Stimulated activated CD4-positive, alpha-beta T cell treated with anti-CD3 and anti-CD28 coated beads, TNF-alpha, amount 100 ng/mL, for 48 hours (primary cell): Measurements from ENCODE around the gene WNT9B.
"Not testable (repeated sequence)": the region's sequence is repeated elsewhere in the genome, so short reads cannot be mapped to it uniquely, and the experiment has no call there.

ENCODE experiments used
- DNase-seq, 3 donors: peaks; one replicate each; pipeline ENCODE4 v3.0.0-alpha.2; 2020; ENCODE audit warnings: low read depth in 3 of 3

The WNT9B gene

DNA sequence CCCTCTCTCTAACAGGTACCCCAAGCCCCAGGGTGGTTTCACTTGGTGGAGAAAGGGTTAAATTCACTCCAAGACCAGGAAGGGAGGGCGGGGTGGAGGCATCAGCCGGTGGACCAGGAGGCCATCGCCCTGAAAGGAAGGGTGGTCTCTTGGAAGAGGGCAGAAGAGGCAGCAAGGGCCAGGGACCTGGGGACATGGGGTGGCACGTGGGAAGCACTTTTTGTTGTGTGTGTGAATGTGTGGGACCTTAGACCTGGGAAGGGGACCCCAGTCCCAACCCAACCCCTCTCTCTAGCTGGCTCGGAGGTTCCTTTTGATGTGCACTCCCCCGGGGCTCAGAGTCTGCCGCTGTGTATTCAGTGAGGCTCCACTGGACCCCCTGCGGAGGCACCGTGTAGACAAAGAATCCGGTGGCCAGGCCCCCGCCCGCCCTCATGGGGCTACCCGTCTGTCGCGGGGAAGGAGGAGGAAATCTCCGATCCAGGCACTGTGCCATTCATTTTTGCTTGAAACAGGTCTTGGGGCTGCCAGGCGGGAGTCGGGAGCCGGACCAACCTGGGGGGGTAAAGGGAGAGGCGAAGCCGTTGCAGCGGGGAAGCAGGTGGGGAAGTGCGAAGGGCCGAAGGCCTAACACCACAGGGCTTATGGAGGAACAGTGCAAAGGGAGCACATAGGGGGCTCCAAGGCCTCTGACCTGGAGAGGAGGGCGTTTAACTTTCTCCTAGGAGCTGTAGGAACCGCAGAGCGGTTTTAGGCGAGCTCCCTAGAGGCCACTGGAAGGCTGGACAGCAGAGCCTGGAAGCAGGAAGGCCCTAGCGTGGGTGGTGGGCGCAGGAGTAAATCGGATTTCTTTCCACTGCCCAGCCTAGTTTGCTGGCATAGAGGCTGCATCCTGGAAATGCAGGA lies 29.6 kb upstream of the WNT9B start:
- no peak for DNase-seq

GRCh38 chr17:46822388-46822921 lies 28.9 kb upstream of the WNT9B start:
- no peak for DNase-seq

DNA sequence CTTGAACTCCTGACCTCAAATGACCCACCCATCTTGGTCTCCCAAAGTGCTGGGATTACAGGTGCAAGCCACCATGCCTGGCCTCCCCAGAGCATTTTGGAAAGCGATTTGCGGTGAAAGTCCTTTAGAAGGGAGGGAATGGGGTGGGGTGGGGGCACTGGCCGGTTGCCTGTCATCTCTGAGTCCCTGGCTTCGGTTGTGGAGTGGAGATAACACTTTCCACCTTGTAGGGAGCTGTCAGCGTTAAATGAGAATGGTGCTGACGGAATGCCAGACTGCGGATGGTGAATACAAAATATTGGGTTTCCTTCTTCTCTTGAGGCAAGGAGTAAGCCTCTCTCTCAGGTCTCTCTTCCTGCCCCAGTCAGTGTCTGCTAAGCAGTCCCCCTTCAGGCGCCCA lies 27.7 kb upstream of the WNT9B start:
- DNase-seq, result no peak

DNA sequence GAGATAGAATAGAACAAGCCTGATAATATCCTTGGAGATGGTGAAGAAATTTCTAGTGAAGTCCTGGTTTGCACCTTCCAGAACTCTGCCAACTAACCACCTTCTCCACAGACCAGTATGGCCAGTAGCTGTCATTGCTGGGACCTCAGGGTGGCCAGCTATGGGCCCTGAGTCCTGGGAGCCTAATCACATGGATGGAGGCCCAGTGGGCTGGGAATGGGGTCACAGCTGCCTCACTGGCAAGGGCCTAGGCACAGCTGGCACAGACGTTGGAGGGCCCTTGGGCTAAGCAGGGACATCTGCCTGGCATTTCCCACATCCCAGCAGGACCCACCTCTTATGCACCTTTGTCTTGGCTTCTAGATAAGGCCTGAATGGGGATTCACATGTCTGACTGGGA lies 25.3 kb upstream of the WNT9B start:
- no peak for DNase-seq

- no peak for DNase-seq
These were observed 24.1 kb upstream of the WNT9B start for GRCh38 chr17:46827274-46827673.

- no peak for DNase-seq
These were observed 19.6 kb upstream of the WNT9B start for GRCh38 chr17:46831573-46832330.

DNA sequence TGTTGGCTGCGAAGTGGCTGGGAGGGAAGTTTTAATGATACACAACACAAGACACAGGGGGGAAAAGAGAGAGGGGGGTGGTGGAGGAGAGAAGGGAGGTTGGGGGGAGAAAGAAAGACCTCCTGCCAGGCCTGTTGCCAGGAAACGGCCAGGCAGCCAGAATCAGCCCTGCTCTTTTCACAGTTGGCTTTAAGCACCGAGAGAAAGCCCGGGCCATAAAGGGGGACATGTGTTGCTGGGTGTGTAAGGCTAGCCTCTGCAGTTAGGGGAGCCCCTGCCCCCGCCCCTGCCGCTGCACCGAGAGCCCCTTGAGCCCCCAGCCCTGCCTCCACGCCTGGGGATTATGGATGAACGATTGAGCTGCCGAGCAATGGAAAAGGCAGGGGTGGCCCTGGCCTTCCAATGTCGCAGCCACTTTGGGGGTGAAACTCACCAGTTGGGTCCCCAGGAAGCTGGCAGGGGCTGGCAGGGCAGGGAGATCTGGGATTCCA lies 19.0 kb upstream of the WNT9B start:
- no peak for DNase-seq

- no peak for DNase-seq
These were observed 18.2 kb upstream of the WNT9B start for GRCh38 chr17:46832945-46833839.

GRCh38 chr17:46833840-46834208 lies 17.6 kb upstream of the WNT9B start:
- no peak for DNase-seq

- DNase-seq, result no peak
These were observed 16.5 kb upstream of the WNT9B start for GRCh38 chr17:46834846-46835245.

- no peak for DNase-seq
These were observed 14.9 kb upstream of the WNT9B start for GRCh38 chr17:46836500-46836899.

DNA sequence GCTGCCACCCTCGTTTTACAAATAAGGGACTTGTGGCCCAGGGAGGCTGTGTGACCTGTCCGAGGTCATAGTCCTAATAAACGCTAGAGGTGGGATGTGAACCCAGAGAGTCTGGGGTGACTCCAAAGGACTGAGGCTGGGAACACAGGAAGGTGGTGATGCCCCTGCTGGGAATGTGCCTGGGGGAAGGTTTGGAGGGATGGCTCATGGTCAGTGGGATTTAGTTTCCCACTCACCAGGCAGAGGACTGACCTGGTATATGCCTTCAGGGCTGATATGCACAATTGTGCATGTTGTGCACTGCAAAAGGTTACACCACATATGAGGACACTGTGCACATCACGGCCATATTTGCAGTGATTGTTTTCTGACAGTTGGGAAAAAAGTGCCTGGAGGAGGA lies 13.9 kb upstream of the WNT9B start:
- DNase-seq, result no peak

DNA sequence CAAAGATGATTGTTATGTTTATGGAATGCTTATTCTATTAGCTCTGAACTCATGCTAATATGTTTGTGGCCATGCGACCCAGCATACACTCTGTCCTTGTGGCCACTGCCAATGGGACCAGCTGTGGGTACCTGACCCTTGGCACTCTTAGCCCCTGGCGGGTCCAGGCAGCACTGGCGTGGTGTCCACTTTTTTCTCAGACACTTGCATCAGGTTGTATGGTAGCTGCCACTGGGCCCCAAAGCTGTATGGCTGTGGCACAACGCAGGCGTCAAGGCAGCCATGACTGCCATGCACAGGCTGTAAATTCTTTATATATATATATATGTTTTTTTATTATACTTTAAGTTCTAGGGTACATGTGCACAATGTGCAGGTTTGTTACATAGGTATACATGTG lies 12.2 kb upstream of the WNT9B start:
- no peak for DNase-seq

GRCh38 chr17:46840596-46840995 lies 10.8 kb upstream of the WNT9B start:
- not testable (repeated sequence) for DNase-seq

DNA sequence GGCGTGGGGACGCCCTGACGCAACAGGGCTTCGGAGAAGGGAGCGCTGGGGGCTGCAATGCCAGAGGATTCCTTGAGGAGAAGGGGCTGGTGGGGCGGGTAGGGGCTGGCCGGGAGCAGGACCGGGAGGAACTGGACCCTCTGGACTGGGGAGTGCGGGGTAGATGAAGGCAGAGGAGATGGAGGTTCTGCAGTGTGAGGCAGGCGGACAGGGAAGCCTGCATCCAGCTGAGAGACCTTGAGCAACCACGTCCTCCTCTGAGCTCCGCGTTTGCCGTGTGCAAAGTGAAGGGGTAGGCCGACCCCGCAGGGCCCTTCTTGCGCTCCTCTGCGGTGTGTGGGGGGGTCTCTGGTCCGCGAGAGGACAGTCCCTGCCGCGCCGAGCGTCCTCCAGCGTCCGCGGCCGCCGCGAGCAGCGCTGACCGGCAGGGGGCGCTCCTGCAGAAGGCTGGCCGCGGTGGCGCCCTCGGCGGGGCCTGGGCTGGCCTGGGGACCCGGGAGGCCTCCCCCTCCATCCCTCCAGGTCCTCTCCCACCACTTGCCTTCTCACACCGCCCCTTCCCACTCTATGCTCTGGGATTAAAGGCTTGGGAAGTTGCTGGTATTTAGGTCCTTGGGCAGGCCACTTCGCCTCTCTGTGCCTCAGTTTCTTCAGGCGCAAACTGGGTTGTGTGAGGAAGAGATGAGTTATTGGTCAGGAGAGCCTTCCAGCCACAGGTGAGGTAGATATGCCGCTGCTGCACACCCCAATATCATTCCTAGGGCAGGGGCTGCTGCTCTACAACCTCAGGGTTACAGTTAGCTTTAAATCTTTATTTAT lies 9.6 kb upstream of the WNT9B start:
- DNase-seq, result no peak

- no peak for DNase-seq
These were observed 8.5 kb upstream of the WNT9B start for GRCh38 chr17:46842835-46843234.

DNA sequence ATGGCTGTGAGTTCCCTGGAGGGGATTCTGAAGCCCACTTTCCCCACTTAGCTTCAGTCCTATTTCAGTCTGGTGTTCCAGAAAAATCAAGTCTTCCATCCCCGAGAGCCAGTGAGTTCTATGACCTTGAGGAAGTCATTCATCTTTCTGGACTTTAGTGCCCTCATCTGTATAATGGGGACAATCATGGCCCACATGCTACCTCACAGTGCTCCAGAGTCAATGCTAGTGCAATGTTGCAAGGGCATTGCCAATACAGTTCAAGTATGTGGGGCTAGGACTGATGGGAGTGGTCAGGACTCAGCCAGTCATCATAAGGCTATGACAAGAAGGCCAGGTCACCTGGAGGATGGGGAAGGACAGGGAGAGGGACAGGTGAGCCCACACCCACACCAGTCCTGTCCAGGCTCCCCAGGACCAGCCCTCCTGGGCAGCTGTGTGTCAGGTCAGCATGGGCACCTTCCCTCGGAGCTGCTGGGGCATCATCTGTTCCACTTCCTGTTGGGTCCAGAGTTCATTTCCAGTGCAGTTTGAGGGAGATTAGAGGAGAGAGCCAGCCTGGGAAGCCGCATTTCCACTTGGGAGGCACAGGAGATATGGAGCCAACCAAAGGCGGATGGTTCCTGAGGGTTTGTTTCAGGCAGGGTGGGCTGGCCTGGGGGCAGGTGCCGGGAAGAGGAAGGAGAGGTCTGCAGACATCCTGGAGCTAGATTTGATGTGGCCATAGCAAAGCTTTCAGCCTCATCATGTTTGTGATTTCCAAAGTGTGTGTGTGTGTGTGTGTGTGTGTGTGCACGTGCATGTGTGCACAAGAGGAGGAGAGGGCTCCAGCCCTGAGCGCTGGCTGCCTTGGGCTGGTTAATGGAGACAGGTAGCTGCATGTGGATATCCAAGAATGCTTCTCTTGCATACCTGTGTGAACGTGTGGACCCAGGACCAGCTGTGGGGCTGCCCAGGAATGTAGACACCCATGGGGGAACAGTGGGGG lies 3.9 kb upstream of the WNT9B start:
- no peak for DNase-seq

DNA sequence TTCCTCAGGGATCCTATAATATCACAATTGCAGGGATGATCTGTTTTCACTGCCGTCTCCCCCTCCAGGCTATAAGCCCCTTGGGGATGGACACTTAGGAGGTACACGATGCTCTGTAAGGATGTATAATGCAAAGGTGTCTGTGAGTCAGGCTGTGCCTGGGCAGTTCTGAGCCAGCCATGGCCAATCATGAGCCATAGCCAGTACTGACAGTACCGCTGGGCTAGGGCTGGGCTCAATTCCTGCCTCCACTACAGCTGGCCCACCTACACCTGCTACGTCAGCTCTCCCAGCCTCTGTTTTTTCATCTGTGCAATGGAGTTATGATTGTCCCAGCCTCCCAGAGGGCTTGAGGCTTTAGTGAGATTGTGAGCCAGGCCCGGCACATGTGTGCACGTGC lies 2.8 kb upstream of the WNT9B start:
- DNase-seq, result no peak

- no peak for DNase-seq
These were observed 725 bp upstream of the WNT9B start for GRCh38 chr17:46850688-46851028.
